NCI-H446 (cell line): ENCODE results near the gene CTR9.

ENCODE experiments used
- DNase-seq, 2 experiments: peaks; one replicate each; lab custom pipeline; 2025; lab: John Stamatoyannopoulos, UW

The CTR9 gene

DNA sequence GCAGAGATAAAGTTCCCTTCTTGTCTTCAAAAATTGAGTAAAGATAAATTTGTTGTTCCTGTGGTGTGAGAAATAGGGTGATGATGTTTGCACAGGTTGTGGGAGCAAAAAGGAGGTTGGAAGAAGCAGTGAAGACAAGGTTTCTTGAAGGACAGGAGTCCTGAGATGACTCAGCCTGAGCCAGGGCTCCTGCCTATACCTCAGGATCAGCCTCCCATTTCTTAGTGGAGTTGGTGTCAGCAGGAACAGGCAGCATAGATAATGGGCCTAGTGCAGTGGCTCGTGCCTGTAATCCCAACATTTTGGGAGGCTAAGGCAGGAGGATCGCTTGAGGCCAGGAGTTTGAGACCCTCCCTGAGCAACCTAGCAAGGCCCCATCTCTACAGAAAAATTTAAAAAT is 29.0 kb downstream of the CTR9 start:
- DNase-seq = no peak

- peak; percentile 19 to 65 for DNase-seq
These were observed 33.4 kb downstream of the CTR9 start for GRCh38 chr11:10784232-10785145.

GRCh38 chr11:10785146-10785474 is 34.1 kb downstream of the CTR9 start:
- DNase-seq = no peak

DNA sequence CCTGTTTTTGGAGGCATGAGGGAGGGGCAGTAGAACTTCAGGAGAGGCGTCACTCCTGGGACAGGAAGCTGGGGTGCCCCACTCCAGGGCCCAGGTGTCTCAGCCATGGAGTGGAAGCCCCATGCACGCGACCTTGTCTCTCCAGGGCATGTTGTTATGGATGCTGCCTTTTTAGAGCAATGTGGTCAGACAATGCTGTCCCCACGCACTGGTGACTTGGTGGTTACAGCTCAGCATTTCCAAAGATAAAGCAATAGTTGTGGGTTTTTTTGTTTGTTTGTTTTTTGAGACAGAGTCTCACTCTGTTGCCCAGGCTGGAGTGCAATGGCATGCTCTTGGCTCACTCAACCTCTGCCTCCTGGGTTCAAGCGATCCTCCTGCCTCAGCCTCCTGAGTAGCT is 35.4 kb downstream of the CTR9 start:
- DNase-seq = no peak

- peak; percentile 36 to 78 for DNase-seq
These were observed 41.5 kb downstream of the CTR9 start for GRCh38 chr11:10792385-10793068.

GRCh38 chr11:10793470-10794255 is 42.6 kb downstream of the CTR9 start:
- DNase-seq = no peak

DNA sequence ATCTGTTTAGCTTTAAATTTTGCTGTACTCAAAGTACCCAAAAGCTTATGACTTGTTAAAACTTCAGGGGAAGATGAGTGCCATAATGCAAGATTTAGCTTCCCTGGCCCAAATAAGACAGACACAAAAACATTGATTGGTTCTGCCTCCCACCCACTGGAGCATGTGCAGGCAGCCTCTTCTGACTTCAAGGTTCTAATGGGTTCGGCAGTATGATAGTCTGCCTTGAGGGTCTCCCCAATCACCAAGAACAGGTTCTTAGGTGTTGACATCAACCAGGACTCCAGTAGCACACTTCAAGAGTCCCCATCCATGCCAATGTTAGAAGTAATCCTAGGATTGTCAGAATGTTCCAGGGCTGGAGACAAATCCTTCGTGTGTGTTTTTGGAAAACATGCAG is 45.1 kb downstream of the CTR9 start:
- DNase-seq = no peak

- no peak for DNase-seq
These were observed 46.0 kb downstream of the CTR9 start for GRCh38 chr11:10797001-10797400.

- DNase-seq = no peak
These were observed 46.5 kb downstream of the CTR9 start for GRCh38 chr11:10797531-10797930.

GRCh38 chr11:10798330-10798928 is 47.4 kb downstream of the CTR9 start:
- no peak for DNase-seq

DNA sequence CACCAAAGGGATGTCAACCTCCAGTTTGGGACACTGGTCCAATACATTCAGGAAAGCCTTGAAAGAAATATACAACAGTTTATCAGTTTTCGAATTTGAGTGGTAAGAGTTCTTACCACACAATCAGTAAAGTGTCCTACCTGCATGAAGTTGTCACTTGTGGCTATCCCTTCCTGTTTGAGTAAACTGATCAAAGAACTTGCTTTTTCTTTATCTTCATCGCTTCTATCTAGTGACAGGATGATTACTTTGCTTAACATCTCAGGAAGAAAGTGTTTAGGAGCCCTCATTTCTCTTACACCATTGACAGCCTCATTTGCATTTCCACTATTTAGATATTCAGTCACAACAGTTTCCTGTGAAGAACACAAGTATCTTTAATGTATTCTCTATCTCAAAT is 49.2 kb downstream of the CTR9 start:
- DNase-seq = no peak

GRCh38 chr11:10803676-10804075 is 52.6 kb downstream of the CTR9 start:
- DNase-seq = no peak

DNA sequence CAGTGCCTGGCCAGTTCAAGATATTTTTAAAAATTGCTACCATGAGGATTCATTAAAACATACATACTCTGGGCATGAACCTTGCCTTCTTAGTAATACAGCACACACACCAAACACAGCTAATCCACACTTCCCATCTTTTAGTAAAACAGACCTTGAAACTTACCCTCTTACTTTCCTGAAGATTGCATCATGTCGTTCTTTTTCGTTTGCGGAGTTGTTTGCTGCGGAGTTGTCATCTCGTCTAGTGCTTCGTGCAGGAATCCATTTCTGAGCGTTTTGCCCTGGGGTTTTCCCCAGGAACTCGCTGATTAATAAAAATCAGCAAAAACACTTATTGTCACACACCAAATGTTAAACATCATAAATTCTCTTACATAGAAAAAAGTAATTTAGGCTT is 54.7 kb downstream of the CTR9 start:
- DNase-seq = no peak

DNA sequence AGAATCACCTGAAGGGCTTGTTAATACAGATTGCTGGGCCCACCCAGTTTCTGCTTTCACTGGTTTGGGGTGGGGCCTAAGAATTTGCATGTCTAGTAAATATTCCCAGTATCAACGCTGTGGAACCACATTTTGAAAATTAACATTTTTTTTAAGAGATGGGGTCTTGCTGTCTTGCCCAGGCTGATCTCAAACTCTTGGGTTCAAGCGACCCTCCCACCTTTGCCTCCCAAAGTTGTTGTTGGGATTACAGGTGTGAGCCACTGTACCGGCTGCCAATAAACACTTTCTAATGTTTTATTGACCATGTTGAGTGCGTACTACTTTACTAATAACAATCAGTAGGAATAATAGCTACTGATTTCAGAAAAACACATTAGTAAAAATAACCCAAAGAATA is 55.2 kb downstream of the CTR9 start:
- DNase-seq = no peak

DNA sequence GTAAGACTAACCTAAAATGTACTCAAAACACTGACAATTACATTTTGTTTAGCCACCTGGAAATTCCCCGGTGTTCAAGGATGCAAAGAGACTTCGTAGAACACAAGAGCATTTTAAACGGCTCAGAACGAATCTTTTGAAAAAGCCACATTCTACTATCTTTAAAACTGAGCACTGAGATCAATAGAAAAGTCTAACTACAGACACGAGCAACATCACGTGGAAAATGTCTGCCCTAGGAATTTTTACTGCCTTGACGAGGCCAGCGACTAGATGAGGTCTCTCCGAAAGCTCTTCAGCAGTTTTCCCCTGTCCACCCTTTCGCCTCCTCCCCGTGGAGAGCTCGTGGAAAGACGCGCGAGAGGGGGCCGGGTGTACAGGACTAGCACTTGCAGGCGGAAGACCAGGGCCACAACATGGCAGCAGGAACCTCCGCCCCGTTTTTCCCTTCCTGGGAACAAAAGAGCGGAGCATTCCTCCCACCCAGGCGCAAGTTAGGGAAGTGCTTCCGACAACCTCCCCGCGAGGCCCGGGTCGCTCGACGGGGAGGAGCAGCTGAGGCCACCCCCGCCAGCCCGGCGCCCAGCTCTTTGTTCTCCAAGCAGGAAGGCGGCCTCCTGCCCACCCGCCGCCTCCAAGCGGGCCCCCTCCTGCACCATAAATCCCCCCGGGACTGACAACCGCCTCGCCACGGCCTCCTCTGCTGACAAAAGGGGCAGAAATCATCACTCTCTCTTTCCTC is 56.6 kb downstream of the CTR9 start:
- peak in 1 of 2 experiments; percentile 56 for DNase-seq

DNA sequence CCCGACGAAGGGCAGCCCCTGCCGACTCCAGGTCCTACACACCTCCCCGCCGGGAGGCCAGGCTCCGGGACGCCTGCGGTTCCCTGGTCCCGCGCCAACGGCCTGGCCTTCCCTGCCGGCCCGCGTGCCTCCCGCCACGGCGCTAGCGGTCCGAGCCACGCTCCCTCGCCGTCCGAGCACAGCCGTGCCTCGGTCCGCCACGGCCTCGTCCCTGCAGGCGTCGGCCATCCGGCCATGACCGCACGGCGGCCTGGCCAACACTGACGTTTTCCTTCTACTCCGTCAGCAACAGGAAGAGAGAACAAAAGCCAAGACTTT is 57.1 kb downstream of the CTR9 start:
- no peak for DNase-seq

- peak; percentile 97 to 99 for DNase-seq
These were observed 57.7 kb downstream of the CTR9 start, which contains the start of gene EIF4G2 for GRCh38 chr11:10808553-10809372. Gene EIF4G2 (minus strand): TSS chr11:10808926.

GRCh38 chr11:10809373-10810160 is 58.5 kb downstream of the CTR9 start:
- DNase-seq = no peak

- no peak for DNase-seq
These were observed 62.9 kb downstream of the CTR9 start for GRCh38 chr11:10813945-10814344.

DNA sequence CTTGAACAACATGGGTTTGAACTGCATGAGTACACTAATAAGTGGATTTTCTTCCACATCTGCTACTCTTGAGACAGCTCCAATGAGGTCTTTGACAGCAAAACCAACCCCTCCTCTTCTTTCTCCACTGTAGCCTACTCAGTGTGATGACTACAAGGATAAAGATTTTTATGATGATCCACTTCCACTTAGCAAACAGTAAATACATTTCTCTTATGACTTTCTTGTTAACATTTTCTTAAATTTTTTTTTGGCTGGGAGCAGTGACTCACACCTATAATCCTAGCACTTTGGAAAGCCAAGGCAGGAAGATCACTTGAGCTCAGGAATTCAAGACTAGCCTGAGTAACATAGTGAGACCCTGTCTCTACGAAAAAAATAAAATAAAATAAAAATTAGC is 67.5 kb downstream of the CTR9 start:
- no peak for DNase-seq
